ENCODE measurements around the gene FTCD. TPM values are rescaled to one million over a fixed set of nuclear protein-coding genes. Genes with fewer than 3 reads are reported as not detected.

FTCD gene
- total RNA-seq, 4 donors from 2014 or later, result 4.5 to 7.0 TPM; not detected in 2

DNA sequence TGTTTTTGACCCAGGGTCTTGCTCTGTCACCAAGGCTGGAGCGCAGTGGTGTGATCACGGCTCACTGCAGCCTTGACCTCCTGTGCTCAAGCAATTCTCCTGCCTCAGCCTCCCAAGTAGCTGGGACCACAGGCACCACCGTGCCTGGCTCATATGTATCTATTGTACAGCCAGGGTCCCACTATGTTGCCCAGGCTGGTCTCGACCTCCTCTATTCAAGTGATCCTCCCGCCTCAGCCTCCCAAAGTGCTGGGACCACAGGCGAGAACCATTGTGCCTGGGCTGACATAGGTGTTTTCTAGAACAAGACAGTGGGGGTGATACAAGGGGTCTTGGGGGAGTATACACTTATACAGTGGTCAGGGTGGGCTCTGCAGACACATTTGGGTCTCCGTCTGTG lies 17.5 kb downstream of the FTCD start:
- intact Hi-C loops (cut with DNase I; ENCODE audit: low total_unique reads), result no loop called here
- H3K9me3 ChIP-seq, result no peaks in the 10 kb centered on the region
- TF ChIP-seq, protein P1, sequence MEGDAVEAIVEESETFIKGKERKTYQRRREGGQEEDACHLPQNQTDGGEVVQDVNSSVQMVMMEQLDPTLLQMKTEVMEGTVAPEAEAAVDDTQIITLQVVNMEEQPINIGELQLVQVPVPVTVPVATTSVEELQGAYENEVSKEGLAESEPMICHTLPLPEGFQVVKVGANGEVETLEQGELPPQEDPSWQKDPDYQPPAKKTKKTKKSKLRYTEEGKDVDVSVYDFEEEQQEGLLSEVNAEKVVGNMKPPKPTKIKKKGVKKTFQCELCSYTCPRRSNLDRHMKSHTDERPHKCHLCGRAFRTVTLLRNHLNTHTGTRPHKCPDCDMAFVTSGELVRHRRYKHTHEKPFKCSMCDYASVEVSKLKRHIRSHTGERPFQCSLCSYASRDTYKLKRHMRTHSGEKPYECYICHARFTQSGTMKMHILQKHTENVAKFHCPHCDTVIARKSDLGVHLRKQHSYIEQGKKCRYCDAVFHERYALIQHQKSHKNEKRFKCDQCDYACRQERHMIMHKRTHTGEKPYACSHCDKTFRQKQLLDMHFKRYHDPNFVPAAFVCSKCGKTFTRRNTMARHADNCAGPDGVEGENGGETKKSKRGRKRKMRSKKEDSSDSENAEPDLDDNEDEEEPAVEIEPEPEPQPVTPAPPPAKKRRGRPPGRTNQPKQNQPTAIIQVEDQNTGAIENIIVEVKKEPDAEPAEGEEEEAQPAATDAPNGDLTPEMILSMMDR (IDR thresholded peaks at IDR 0.05), result no peak
- TF ChIP-seq POLR2A (IDR thresholded peaks at IDR 0.05), result no peak

DNA sequence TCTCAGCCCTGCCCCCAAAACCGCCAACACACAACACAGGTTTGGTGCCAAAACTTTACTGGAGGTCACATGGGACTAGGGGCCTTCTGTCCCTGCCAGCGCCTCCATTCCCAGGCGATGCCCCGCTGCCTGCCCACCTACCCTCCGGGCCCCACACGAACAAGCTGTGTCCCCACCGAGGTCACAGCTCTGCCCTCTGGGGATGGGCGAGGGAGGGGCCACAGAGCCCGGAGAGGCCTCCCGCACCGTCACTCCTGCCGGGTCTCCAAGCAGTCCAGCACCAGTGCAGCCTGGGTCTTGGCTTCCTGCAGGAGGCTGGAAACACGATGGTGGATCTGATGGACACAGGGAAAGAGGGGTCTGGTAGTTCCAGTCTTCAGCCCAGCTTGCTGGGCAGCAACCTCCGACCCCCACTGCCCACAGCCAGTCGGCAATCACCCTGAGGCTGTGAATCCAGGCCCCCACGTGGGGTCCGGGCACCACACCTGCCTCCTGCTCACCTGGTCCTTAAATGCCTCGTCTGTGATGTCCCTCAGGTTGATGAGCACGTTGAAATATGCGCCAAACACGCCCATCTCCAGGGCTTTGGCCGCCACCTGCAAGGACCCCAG lies 18.5 kb downstream of the FTCD start:
- H3K27ac ChIP-seq, result no peak overlapping the region
- intact Hi-C loops (cut with DNase I; ENCODE audit: low total_unique reads), result no loop called here
- TF ChIP-seq POLR2A (IDR thresholded peaks at IDR 0.05), result no peak
- no peaks in the 10 kb centered on the region for H3K9me3 ChIP-seq
- H3K4me1 ChIP-seq, result no peaks in the 10 kb centered on the region
- H3K27me3 ChIP-seq, result no peaks in the 10 kb centered on the region
- no peak for DNase-seq
- H3K36me3 ChIP-seq, result no peaks in the 10 kb centered on the region
- no peak overlapping the region for H3K4me3 ChIP-seq

More for the DNA sequence above, 17.5 kb downstream of the FTCD start:
- H3K4me1 ChIP-seq, result no peaks in the 10 kb centered on the region
- H3K27me3 ChIP-seq, result no peaks in the 10 kb centered on the region
- DNase-seq, result no peak
- H3K27ac ChIP-seq, result no peak overlapping the region
- no peaks in the 10 kb centered on the region for H3K36me3 ChIP-seq
- no peak overlapping the region for H3K4me3 ChIP-seq

DNA sequence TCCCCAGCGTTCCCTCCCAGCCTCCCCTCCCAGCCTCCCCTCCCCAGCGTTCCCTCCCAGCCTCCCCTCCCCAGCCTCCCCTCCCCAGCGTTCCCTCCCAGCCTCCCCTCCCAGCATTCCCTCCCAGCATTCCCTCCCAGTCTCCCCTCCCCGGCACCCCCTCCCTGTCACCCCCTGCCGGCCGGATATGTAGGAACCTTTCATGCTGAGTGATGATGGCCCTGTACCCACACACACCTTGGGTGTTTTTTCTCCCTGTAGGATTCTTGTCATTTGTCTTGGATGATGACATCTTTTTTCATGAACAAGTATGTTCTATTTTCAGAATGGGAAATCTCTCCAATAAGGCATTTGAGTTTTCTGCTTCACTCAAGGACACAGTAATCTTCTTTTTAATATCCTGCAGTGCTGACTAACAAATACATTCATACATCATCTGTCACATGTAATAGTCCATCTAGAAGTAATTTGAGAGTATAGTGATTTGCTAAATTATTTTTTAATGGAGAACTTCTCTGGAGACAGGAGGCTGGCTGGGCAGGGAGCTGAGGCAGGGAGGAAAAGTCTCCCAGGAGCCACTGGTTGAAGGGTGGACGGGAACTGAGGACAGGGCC lies 19.5 kb downstream of the FTCD start:
- DNase-seq, result no peak
- Histone ChIP-seq H3K27ac (no peak overlapping the region), H3K9me3 (no peaks in the 10 kb centered on the region), H3K27me3 (no peaks in the 10 kb centered on the region), H3K36me3 (no peaks in the 10 kb centered on the region), H3K4me3 (no peak overlapping the region), H3K4me1 (no peaks in the 10 kb centered on the region)
- TF ChIP-seq, protein P1 (IDR thresholded peaks at IDR 0.05), result no peak
- no peak for TF ChIP-seq POLR2A (IDR thresholded peaks at IDR 0.05)
- intact Hi-C loops (cut with DNase I; ENCODE audit: low total_unique reads), result no loop called here

DNA sequence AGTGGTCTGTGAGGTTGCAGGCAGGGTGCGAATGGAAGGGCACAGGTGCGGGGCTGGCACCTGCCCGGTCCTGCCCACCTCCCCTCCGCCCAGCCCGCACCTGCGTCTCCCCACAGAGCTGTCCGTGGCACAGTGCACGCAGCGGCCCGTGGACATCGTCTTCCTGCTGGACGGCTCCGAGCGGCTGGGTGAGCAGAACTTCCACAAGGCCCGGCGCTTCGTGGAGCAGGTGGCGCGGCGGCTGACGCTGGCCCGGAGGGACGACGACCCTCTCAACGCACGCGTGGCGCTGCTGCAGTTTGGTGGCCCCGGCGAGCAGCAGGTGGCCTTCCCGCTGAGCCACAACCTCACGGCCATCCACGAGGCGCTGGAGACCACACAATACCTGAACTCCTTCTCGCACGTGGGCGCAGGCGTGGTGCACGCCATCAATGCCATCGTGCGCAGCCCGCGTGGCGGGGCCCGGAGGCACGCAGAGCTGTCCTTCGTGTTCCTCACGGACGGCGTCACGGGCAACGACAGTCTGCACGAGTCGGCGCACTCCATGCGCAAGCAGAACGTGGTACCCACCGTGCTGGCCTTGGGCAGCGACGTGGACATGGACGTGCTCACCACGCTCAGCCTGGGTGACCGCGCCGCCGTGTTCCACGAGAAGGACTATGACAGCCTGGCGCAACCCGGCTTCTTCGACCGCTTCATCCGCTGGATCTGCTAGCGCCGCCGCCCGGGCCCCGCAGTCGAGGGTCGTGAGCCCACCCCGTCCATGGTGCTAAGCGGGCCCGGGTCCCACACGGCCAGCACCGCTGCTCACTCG lies 23.3 kb downstream of the FTCD start:
- no peak for DNase-seq
- peaks cover 0 to 3% of the 10 kb centered on the region in 2 donors for H3K4me1 ChIP-seq
- no peak overlapping the region for H3K4me3 ChIP-seq
- no peak overlapping the region for H3K27ac ChIP-seq
- H3K36me3 ChIP-seq, result no peaks in the 10 kb centered on the region
- H3K27me3 ChIP-seq, result no peaks in the 10 kb centered on the region
- H3K9me3 ChIP-seq, result no peaks in the 10 kb centered on the region
- TF ChIP-seq, protein P1 (IDR thresholded peaks at IDR 0.05), result no peak
- TF ChIP-seq POLR2A (IDR thresholded peaks at IDR 0.05), result no peak
- intact Hi-C loops (cut with DNase I; ENCODE audit: low total_unique reads), result no loop called here

DNA sequence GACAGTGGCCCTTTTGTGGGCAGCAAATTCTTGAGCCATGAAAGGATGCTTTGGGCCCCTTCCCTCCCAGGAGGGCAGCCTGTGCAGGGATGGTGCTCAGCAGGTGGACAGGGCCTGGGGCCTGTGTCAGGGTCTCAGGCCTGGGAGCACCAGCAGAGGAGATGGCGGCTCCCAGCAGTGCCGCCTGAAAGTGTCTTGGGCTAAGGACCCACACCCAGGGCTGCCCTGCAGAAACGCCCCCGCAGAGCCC lies 23.9 kb downstream of the FTCD start:
- H3K4me1 ChIP-seq, result peaks cover 0 to 3% of the 10 kb centered on the region in 2 donors
- no peaks in the 10 kb centered on the region for H3K9me3 ChIP-seq
- intact Hi-C loops (cut with DNase I; ENCODE audit: low total_unique reads), result no loop called here
- no peak overlapping the region for H3K27ac ChIP-seq
- H3K4me3 ChIP-seq, result no peak overlapping the region
- TF ChIP-seq, protein P1 (IDR thresholded peaks at IDR 0.05), result no peak
- TF ChIP-seq POLR2A (IDR thresholded peaks at IDR 0.05), result no peak
- no peaks in the 10 kb centered on the region for H3K27me3 ChIP-seq
- no peaks in the 10 kb centered on the region for H3K36me3 ChIP-seq
- no peak for DNase-seq

Measured in uterus (tissue), 4 donors.